Activated T-cell treated with anti-CD3 and anti-CD28 coated beads, Interleukin-2, amount 50 U/mL, for 4 hours (primary cell): ENCODE data around the gene CHSY1. TPM values are rescaled to one million over a fixed set of nuclear protein-coding genes. Genes with fewer than 3 reads are reported as not detected.

Source experiments
- ATAC-seq, 2 donors: fragments of 200-7000 bp; cut with Tn5 transposase; one replicate each; pipeline ENCODE4 v1.10.0; 2021
- DNase-seq: peaks from one replicate; pipeline ENCODE4 v3.0.0-alpha.2; 2020
- H3K27me3 Mint-ChIP-seq: one replicate; pipeline ENCODE4 v1.8.0; 2021; ENCODE audit warnings: low read depth, mixed read lengths
- H3K36me3 Mint-ChIP-seq: one replicate; pipeline ENCODE4 v1.8.0; 2022; ENCODE audit warnings: mixed read lengths; ENCODE audit not compliant: insufficient read depth
- H3K4me1 Mint-ChIP-seq: one replicate; pipeline ENCODE4 v1.8.0; 2021; ENCODE audit warnings: low read depth, mixed read lengths
- H3K4me3 Mint-ChIP-seq: one replicate; pipeline ENCODE4 v1.8.0; 2021; ENCODE audit warnings: mild to moderate bottlenecking, moderate library complexity, mixed read lengths
- H3K9me3 Mint-ChIP-seq: one replicate; pipeline ENCODE4 v1.8.0; 2021; ENCODE audit warnings: mixed read lengths
- total RNA-seq, 3 donors: library from RNA; stranded (reverse); gene quantifications; one replicate each; pipeline ENCODE4 v1.2.1, GENCODE V29; 2021

Gene CHSY1
- total RNA-seq, 3 donors from 2014 or later: 79.7 to 94.4 (median 88.0) TPM

DNA sequence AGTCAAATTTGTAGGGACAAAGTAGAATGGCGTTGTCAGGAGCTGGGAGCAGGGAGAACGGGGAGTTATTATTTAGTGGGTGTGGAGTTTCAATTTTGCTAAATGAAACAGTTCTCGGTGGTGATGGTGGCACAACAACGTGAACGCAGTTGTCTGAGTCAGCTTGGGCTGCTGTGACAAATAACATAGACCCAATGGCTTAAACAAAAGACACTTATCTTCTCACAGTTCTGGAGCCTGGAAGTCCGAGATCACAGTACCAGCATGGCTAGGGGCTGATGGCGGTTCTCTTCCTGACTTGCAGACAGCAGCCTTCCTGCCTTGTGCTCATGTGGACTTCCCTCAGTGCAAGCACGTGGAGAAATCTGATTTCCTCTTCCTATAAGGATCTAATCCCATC, 90.2 kb downstream of the CHSY1 start:
- Mint-ChIP-seq H3K36me3 (no peaks in the 10 kb centered on the region), H3K9me3 (peaks cover 27% of the 10 kb centered on the region), H3K27me3 (no peaks in the 10 kb centered on the region), H3K4me1 (peaks cover 32% of the 10 kb centered on the region), H3K4me3 (no peak overlapping the region)
- ATAC-seq: peak; percentile 82 to 89
- no peak for DNase-seq

DNA sequence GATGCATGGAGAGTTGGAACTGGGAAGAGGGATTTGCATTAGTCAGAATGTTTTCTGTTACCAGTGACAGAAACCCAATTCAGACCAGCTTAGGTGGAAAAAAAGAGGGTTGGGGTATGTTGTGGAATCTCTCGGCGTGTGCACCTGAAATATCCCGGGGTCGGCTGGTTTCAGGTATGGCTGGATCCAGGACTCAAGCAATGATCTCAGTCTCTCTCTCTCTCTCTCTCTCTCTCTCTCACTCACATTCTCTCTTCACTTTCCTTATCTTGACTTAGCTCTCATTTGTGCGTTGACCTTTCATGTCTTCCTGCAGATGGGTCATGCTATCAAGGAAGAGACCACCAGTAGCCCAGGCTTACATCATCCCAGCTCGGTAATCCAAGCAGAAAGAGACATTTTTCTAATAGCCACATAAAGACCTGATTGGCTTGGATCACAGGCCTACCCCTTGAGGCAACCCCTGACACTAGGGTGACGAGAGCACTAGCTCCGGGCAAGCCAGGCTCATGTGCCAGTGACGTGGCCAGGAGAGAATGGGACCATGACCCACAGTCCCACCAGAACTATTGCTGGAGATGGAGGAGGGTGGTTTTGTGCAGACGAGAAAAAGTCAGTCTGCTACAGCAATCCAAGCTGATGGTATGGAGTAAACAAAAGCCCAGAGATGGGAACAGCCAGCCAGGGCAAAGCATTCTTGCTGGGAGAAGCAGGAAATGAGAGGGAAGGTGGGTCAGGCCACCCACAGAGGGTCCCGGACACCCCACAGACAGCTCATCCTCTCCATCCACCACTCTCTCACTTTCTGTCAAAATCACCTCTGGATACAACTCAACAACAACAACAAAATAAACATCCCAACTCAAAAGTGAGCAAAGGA, 91.7 kb downstream of the CHSY1 start:
- peaks cover 32% of the 10 kb centered on the region for H3K4me1 Mint-ChIP-seq
- no peak overlapping the region for H3K4me3 Mint-ChIP-seq
- H3K27me3 Mint-ChIP-seq: no peaks in the 10 kb centered on the region
- ATAC-seq: no peak
- H3K9me3 Mint-ChIP-seq: peaks cover 15% of the 10 kb centered on the region
- no peak for DNase-seq
- H3K36me3 Mint-ChIP-seq: no peaks in the 10 kb centered on the region

- Mint-ChIP-seq H3K4me3 (no peak overlapping the region), H3K27me3 (no peaks in the 10 kb centered on the region), H3K9me3 (peaks cover 9% of the 10 kb centered on the region), H3K4me1 (peaks cover 32% of the 10 kb centered on the region), H3K36me3 (no peaks in the 10 kb centered on the region)
- DNase-seq: no peak
- ATAC-seq: peak; percentile 58 to 70
Measured at GRCh38 chr15:101159096-101159935, 92.5 kb downstream of the CHSY1 start.

GRCh38 chr15:101158166-101159095, 93.4 kb downstream of the CHSY1 start:
- H3K4me1 Mint-ChIP-seq: peaks cover 32% of the 10 kb centered on the region
- no peaks in the 10 kb centered on the region for H3K36me3 Mint-ChIP-seq
- DNase-seq: no peak

DNA sequence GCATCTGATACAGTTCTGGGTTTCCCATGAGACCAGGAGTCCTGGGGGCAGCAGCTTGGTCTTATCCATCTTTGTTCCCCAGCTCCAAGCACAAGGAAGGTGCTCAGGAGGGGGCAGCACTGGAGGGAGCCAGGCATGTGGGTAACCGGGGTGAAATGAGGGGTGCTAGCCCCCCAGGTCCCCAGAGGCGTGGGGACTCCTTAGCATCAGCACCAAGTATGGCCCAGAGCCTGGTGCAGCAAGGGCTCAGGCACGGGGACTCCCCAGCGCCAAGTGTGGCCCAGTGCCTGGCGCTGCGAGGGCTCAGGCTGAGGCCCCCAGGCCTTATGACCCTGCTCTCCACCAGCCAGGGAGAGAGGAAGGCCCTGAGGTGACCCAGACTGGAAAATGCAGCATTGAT, 94.1 kb downstream of the CHSY1 start:
- Mint-ChIP-seq H3K4me1 (peaks cover 32% of the 10 kb centered on the region), H3K27me3 (no peaks in the 10 kb centered on the region), H3K4me3 (no peak overlapping the region), H3K9me3 (no peaks in the 10 kb centered on the region), H3K36me3 (no peaks in the 10 kb centered on the region)
- ATAC-seq: no peak
- DNase-seq: no peak

More at GRCh38 chr15:101158166-101159095, 93.4 kb downstream of the CHSY1 start:
- H3K9me3 Mint-ChIP-seq: peaks cover under 1% of the 10 kb centered on the region
- H3K4me3 Mint-ChIP-seq: no peak overlapping the region
- ATAC-seq: no peak
- H3K27me3 Mint-ChIP-seq: no peaks in the 10 kb centered on the region

- Mint-ChIP-seq H3K4me3 (no peak overlapping the region), H3K27me3 (no peaks in the 10 kb centered on the region), H3K4me1 (peaks cover 29% of the 10 kb centered on the region), H3K36me3 (no peaks in the 10 kb centered on the region), H3K9me3 (no peaks in the 10 kb centered on the region)
- DNase-seq (no peak), ATAC-seq (no peak)
Measured at GRCh38 chr15:101156509-101157159, 95.2 kb downstream of the CHSY1 start.

DNA sequence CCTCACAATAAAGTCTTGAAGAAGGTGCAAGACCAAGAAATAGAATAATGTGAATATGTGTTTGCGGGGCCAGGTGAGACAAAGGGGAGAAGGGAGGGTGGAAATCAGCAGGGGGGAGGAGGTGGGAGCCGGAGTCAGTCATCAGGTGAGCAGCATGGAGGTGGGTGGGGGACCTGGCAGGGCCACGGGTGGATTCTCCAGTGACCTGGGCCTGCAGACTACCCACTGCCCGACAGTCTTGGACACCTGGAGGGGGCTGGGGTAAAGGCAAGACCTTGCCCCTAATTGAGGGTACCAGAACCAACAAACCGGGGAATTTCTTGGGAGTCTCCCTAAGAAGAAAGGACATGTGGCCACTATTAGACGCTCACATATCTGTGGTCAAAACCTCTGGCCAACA, 95.8 kb downstream of the CHSY1 start:
- Mint-ChIP-seq H3K4me1 (peaks cover 31% of the 10 kb centered on the region), H3K27me3 (no peaks in the 10 kb centered on the region), H3K9me3 (no peaks in the 10 kb centered on the region), H3K36me3 (no peaks in the 10 kb centered on the region), H3K4me3 (no peak overlapping the region)
- ATAC-seq: no peak
- no peak for DNase-seq

DNA sequence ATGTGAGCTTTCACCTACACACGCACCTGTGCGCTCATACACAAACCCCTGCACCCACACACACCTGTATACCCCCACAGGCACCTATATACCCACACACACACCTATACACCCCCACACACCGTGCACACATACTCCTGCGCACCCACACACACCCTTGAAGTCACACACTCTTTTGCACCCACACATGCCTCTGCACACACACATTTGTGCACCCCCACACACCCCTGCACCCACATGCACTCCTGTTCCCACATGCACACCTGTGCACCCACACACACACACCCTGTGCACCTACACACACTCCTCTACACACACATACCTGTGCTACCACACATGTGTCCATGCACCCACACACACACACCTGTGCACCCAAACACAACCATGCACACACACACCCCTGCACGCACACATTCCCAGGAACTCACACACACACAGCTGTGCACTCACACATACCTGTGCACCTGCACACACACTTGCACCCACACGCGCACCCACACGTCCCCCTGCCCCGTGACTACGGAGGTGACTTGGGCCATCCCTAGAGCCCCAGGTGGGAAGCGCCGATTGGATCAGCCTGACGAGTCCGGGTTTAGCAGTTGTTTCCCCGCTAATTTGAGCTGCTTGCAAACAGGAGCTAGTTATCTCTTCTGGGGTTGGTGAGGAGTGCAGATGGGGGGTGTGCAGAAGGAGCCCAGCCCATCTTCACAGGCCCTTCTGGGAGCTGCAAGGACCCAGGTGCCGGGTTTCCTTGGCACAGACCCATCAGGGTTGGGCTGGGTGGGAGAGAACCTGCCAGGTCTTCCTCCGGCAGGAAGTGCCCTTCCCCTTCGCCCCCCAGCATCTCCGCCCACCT, 97.8 kb downstream of the CHSY1 start:
- Mint-ChIP-seq H3K9me3 (no peaks in the 10 kb centered on the region), H3K36me3 (no peaks in the 10 kb centered on the region), H3K27me3 (no peaks in the 10 kb centered on the region), H3K4me3 (no peak overlapping the region), H3K4me1 (peaks cover 14% of the 10 kb centered on the region)
- DNase-seq (no peak), ATAC-seq (peak in 1 of 2 donors; percentile 18)

DNA sequence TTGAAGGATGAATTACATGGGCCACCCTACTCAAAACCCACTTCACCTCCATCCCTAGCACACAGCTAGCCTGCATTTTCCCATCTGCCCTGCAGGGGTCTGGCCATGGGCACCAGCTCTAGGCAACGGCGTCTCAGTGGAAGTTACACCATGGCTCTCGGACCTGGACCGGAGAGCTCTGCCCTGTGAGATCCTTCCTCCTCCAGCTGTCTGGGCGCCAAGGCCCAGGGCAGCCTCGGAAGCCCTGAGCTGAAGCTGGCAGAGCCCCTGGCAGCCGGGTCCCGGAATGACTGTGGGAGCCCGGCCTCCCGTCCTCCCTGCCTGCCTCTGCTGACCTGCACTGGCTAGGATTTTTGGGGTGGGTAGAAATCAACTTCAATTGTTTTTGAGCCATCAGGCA, 98.9 kb downstream of the CHSY1 start:
- H3K4me1 Mint-ChIP-seq: peaks cover 8% of the 10 kb centered on the region
- no peaks in the 10 kb centered on the region for H3K36me3 Mint-ChIP-seq
- H3K4me3 Mint-ChIP-seq: no peak overlapping the region
- peak in 1 of 2 donors; percentile 56 for ATAC-seq
- H3K27me3 Mint-ChIP-seq: no peaks in the 10 kb centered on the region
- no peak for DNase-seq
- no peaks in the 10 kb centered on the region for H3K9me3 Mint-ChIP-seq

- ATAC-seq: no peak
- DNase-seq: no peak
- H3K4me3 Mint-ChIP-seq: no peak overlapping the region
- no peaks in the 10 kb centered on the region for H3K36me3 Mint-ChIP-seq
- H3K27me3 Mint-ChIP-seq: no peaks in the 10 kb centered on the region
- no peaks in the 10 kb centered on the region for H3K9me3 Mint-ChIP-seq
- H3K4me1 Mint-ChIP-seq: peaks cover 8% of the 10 kb centered on the region
Measured at GRCh38 chr15:101151288-101151687, 100.6 kb downstream of the CHSY1 start.

DNA sequence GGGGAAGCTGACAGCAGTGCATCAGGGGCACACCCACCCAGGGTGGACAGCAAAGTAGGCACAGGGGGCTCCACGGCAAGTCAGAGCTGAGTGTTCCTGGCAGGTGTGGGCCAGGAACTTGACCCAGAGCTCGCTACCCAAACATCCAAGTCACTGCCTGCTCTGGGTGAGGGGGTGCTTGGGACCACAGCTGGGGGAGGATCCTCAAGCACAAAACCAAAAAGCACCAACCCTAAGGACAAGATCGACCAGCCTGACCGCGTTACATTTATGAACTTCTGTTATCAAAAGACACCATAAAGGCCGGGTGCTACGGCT, 101.2 kb downstream of the CHSY1 start:
- no peak overlapping the region for H3K4me3 Mint-ChIP-seq
- no peaks in the 10 kb centered on the region for H3K27me3 Mint-ChIP-seq
- peaks cover 8% of the 10 kb centered on the region for H3K4me1 Mint-ChIP-seq
- H3K36me3 Mint-ChIP-seq: no peaks in the 10 kb centered on the region
- DNase-seq (no peak), ATAC-seq (no peak)
- no peaks in the 10 kb centered on the region for H3K9me3 Mint-ChIP-seq

GRCh38 chr15:101149864-101150722, 101.8 kb downstream of the CHSY1 start:
- H3K36me3 Mint-ChIP-seq: no peaks in the 10 kb centered on the region
- H3K4me1 Mint-ChIP-seq: peaks cover 8% of the 10 kb centered on the region
- no peak for DNase-seq
- no peaks in the 10 kb centered on the region for H3K27me3 Mint-ChIP-seq
- no peaks in the 10 kb centered on the region for H3K9me3 Mint-ChIP-seq
- ATAC-seq: no peak
- no peak overlapping the region for H3K4me3 Mint-ChIP-seq
